Measurements from ENCODE around the gene DISP1. TPM values are rescaled to one million over a fixed set of nuclear protein-coding genes. Genes with fewer than 3 reads are reported as not detected.

The DISP1 gene
- total RNA-seq, 1 experiment from 2014 or later, result 1.4 TPM

DNA sequence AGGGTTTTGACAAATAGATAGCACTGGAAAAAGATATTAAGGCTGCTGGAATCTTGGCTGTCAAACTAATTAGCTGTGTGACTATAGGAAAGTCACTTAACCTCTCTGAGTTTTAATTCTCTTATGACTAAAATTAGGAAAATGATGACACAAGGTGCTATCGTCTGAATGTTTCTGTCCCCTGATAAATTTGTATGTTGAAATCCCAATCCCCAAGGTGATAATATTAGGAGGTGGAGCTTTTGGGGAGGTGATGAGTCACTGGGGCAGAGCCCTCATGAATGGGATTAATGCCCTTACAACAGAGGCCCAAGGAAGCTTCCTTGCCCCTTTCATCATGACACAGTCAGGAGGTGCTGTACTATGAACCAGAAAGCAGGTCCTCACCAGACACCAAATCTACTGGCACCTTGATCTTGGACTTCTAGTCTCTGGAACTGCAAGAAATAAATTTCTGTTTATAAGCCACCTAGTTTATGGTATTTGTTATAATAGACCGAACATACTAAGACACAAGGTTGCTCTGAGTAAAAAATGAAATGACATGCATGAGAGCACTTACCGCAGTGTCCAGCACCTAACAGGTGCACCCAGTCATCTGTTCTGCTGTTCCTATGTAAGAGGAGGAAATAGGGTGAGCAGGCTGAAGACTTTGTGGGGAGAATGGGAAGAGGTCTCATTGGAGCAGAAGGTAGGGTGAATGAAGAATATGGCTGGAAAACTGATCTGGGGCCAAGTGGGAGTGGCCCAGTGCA lies 26.3 kb upstream of the DISP1 start:
- CTCF ChIA-PET, result no interaction called here
- no TSS peak for BruUV-seq (replicated peaks)
- POLR2A ChIA-PET (ENCODE audit: low non-redundant PET), result no interaction called here
- TF ChIP-seq EZH2 (IDR thresholded peaks at IDR 0.05; ENCODE audit: borderline replicate concordance, low read depth, low read length, poor library complexity, severe bottlenecking), result no peak
- no peaks in the 10 kb centered on the region for H3K36me3 ChIP-seq (ENCODE audit: insufficient read depth, low read length, poor library complexity, severe bottlenecking)
- no peak overlapping the region for H3K4me3 ChIP-seq (ENCODE audit: low read depth, low read length, poor library complexity, severe bottlenecking)
- no peak for DNase-seq (ENCODE audit: low spot score)
- peaks cover 16% of the 10 kb centered on the region for H3K4me1 ChIP-seq (ENCODE audit: insufficient read depth, low read length, poor library complexity, severe bottlenecking)
- no peaks in the 10 kb centered on the region for H3K9me3 ChIP-seq (ENCODE audit: low read depth, low read length, poor library complexity, severe bottlenecking)
- H3K27me3 ChIP-seq (replicated peaks; ENCODE audit: insufficient read depth, low read depth, low read length, poor library complexity), result no peaks in the 10 kb centered on the region
- H3K27ac ChIP-seq (ENCODE audit: low read depth, low read length, poor library complexity, severe bottlenecking), result no peak overlapping the region
- intact Hi-C loops (cut with micrococcal nuclease; ENCODE audit: unreplicated experiment), result no loop called here

DNA sequence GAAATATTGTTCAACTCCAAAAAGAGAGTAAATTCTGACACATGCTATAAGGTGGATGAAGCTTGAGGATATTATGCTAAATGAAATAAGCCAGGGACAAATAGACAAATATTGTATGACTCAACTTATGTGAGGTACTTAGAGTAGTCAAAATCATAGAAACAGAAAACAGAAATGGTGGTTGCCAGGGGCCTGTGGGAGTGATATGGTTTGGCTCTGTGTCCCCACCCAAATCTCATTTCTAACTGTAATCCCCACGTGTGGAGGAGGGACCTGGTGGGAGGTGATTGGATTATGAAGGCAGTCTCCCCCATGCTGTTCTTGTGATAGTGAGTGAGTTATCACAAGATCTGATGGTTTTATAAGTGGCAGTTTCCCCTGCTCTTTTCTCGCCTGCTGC lies 24.7 kb upstream of the DISP1 start:
- Histone ChIP-seq H3K27ac (ENCODE audit: low read depth, low read length, poor library complexity, severe bottlenecking) (no peak overlapping the region), H3K4me1 (ENCODE audit: insufficient read depth, low read length, poor library complexity, severe bottlenecking) (peaks cover 14% of the 10 kb centered on the region), H3K9me3 (ENCODE audit: low read depth, low read length, poor library complexity, severe bottlenecking) (no peaks in the 10 kb centered on the region), H3K36me3 (ENCODE audit: insufficient read depth, low read length, poor library complexity, severe bottlenecking) (no peaks in the 10 kb centered on the region), H3K4me3 (ENCODE audit: low read depth, low read length, poor library complexity, severe bottlenecking) (no peak overlapping the region), H3K27me3 (replicated peaks; ENCODE audit: insufficient read depth, low read depth, low read length, poor library complexity) (no peaks in the 10 kb centered on the region)
- DNase-seq (ENCODE audit: low spot score), result no peak
- no TSS peak for BruUV-seq (replicated peaks)
- ChIA-PET POLR2A (ENCODE audit: low non-redundant PET) (no interaction called here), CTCF (no interaction called here)
- TF ChIP-seq EZH2 (IDR thresholded peaks at IDR 0.05; ENCODE audit: borderline replicate concordance, low read depth, low read length, poor library complexity, severe bottlenecking), result no peak
- TF ChIP-seq, protein P1, sequence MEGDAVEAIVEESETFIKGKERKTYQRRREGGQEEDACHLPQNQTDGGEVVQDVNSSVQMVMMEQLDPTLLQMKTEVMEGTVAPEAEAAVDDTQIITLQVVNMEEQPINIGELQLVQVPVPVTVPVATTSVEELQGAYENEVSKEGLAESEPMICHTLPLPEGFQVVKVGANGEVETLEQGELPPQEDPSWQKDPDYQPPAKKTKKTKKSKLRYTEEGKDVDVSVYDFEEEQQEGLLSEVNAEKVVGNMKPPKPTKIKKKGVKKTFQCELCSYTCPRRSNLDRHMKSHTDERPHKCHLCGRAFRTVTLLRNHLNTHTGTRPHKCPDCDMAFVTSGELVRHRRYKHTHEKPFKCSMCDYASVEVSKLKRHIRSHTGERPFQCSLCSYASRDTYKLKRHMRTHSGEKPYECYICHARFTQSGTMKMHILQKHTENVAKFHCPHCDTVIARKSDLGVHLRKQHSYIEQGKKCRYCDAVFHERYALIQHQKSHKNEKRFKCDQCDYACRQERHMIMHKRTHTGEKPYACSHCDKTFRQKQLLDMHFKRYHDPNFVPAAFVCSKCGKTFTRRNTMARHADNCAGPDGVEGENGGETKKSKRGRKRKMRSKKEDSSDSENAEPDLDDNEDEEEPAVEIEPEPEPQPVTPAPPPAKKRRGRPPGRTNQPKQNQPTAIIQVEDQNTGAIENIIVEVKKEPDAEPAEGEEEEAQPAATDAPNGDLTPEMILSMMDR (conservative IDR thresholded peaks at IDR 0.05; ENCODE audit: low read depth, low read length), result no peak
- intact Hi-C loops (cut with micrococcal nuclease; ENCODE audit: unreplicated experiment), result loop anchor here (5.0 kb wide), 1 partner anchor 892 kb away; no protein-coding TSS in a partner anchor

DNA sequence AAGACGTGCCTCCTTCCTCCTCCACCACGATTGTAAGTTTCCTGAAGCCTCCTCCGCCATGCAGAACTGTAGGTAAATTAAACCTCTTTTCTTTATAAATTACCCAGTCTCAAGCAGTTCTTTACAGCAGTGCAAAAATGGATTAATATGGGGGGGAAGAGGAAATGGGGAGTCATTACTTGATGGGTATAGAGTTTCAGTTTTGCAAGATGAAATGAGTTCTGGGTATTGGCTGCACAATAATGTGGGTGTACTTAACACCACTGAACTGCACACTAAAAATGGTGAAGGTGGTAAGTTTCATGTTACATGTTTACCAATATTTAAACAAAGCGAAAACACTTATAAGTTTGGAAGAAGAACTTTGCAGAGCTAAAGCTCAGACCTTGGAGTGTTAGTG lies 24.3 kb upstream of the DISP1 start:
- DNase-seq (ENCODE audit: low spot score), result no peak
- Histone ChIP-seq H3K4me1 (ENCODE audit: insufficient read depth, low read length, poor library complexity, severe bottlenecking) (peaks cover 10% of the 10 kb centered on the region), H3K27ac (ENCODE audit: low read depth, low read length, poor library complexity, severe bottlenecking) (no peak overlapping the region), H3K36me3 (ENCODE audit: insufficient read depth, low read length, poor library complexity, severe bottlenecking) (no peaks in the 10 kb centered on the region), H3K4me3 (ENCODE audit: low read depth, low read length, poor library complexity, severe bottlenecking) (no peak overlapping the region), H3K9me3 (ENCODE audit: low read depth, low read length, poor library complexity, severe bottlenecking) (no peaks in the 10 kb centered on the region), H3K27me3 (replicated peaks; ENCODE audit: insufficient read depth, low read depth, low read length, poor library complexity) (no peaks in the 10 kb centered on the region)
- BruUV-seq (replicated peaks), result no TSS peak
- intact Hi-C loops (cut with micrococcal nuclease; ENCODE audit: unreplicated experiment), result loop anchor here (5.0 kb wide), 1 partner anchor 892 kb away; no protein-coding TSS in a partner anchor
- ChIA-PET CTCF (no interaction called here), POLR2A (ENCODE audit: low non-redundant PET) (no interaction called here)
- no peak for TF ChIP-seq EZH2 (IDR thresholded peaks at IDR 0.05; ENCODE audit: borderline replicate concordance, low read depth, low read length, poor library complexity, severe bottlenecking)
- TF ChIP-seq, protein P1 (conservative IDR thresholded peaks at IDR 0.05; ENCODE audit: low read depth, low read length), result no peak

All from A673 (cell line).